HCT116 (cell line): ENCODE results near the gene NR2C2. TPM values are rescaled to one million over a fixed set of nuclear protein-coding genes. Genes with fewer than 3 reads are reported as not detected.

Source experiments
- ATAC-seq: fragments of 200-7000 bp; cut with Tn5 transposase; 2 replicates; pipeline ENCODE4 v1.9.1; 2020; ENCODE audit warnings: mild to moderate bottlenecking, moderate library complexity
- BruUV-seq: library from RNA; stranded (reverse); fragments of 400-500 nt; replicated peaks from 2 replicates; lab custom pipeline; 2021; lab: Mats Ljungman, UMichigan
- CTCF ChIA-PET: fragments of 300-600 bp; sonication (Branson Sonifier 250); formaldehyde crosslinking; loops from one replicate; lab custom pipeline; 2021; ENCODE audit warnings: antibody characterized with exemption; lab: Charles Lee
- POLR2A ChIA-PET: fragments of 300-600, 350-600 bp; sonication (Branson Sonifier 250); formaldehyde crosslinking; loops from one replicate; lab custom pipeline; 2021; ENCODE audit warnings: antibody characterized with exemption; lab: Charles Lee
- RAD21 ChIA-PET, 2 experiments: fragments of 300-600 bp; sonication (Branson Sonifier 250); formaldehyde crosslinking; loops; one replicate each; lab custom pipeline; 2023; ENCODE audit warnings: low total read pairs in 2 of 2; ENCODE audit not compliant: uncharacterized antibody in 2 of 2, unreplicated experiment in 2 of 2, low non-redundant PET in 1 of 2; lab: Charles Lee
- DNase-seq: peaks from one replicate; pipeline ENCODE4 v3.0.0-alpha.2; 2010; ENCODE audit warnings: low read depth, low spot score
- H2AFZ ChIP-seq: fragments of 200-600 bp; shearing (Covaris generic), sonication (generic); 2 replicates; pipeline ENCODE4 v1.6.1; 2017; ENCODE audit warnings: low read depth, mixed run types, mixed read lengths, antibody characterized with exemption, low read length; ENCODE audit not compliant: poor library complexity, severe bottlenecking
- H3K27ac ChIP-seq: 2 replicates; pipeline ENCODE4 v1.5.1; 2012; ENCODE audit warnings: low read depth, low read length
- H3K27me3 ChIP-seq: fragments of 200-600 bp; sonication (generic); 2 replicates; pipeline ENCODE4 v1.6.1; 2016; ENCODE audit warnings: mixed run types, low read length, mixed read lengths; ENCODE audit not compliant: insufficient read depth
- H3K36me3 ChIP-seq, 2 experiments: fragments of 200-500 bp in 1 of 2; fragments of 200-600 bp in 1 of 2; sonication (Bioruptor generic) in 1 of 2; sonication (generic) in 1 of 2; 2 replicates each; pipeline versions ENCODE4 v1.5.1 to v1.6.1; 2014 to 2016; ENCODE audit warnings: low read length in 2 of 2, inconsistent platforms in 1 of 2, mixed read lengths in 1 of 2, mixed run types in 1 of 2; ENCODE audit not compliant: insufficient read depth in 2 of 2, control insufficient read depth in 1 of 2
- H3K4me1 ChIP-seq, 2 experiments: fragments of 200-600 bp in 1 of 2; sonication (generic) in 1 of 2; 2 replicates each; pipeline versions ENCODE4 v1.5.1 to v1.6.1; 2012 to 2017; ENCODE audit warnings: low read length in 2 of 2, inconsistent platforms in 1 of 2, mild to moderate bottlenecking in 1 of 2, mixed read lengths in 1 of 2, mixed run types in 1 of 2, moderate library complexity in 1 of 2; ENCODE audit not compliant: insufficient read depth in 2 of 2, control insufficient read depth in 1 of 2
- H3K4me2 ChIP-seq: fragments of 200-600 bp; sonication (generic); 2 replicates; pipeline ENCODE4 v1.6.1; 2017; ENCODE audit warnings: mixed run types, low read length, mixed read lengths
- H3K4me3 ChIP-seq, 2 experiments: fragments of 200-600 bp in 1 of 2; sonication (generic) in 1 of 2; replicated peaks in 1 of 2; 2 replicates each; pipeline ENCODE4 v1.5.1; 2011 to 2016; ENCODE audit warnings: low read length in 2 of 2, control low read depth in 1 of 2, low read depth in 1 of 2, mild to moderate bottlenecking in 1 of 2, mixed read lengths in 1 of 2, mixed run types in 1 of 2
- H3K79me2 ChIP-seq: fragments of 200-600 bp; sonication (generic); 2 replicates; pipeline ENCODE4 v1.6.1; 2017; ENCODE audit warnings: mild to moderate bottlenecking, mixed run types, low read length, moderate library complexity, mixed read lengths; ENCODE audit not compliant: insufficient read depth
- H3K9ac ChIP-seq: fragments of 200-600 bp; sonication (generic); 2 replicates; pipeline ENCODE4 v1.6.1; 2016; ENCODE audit warnings: low read length, mixed read lengths
- H3K9me2 ChIP-seq: fragments of 200-600 bp; sonication (generic), shearing (Covaris generic); 2 replicates; pipeline ENCODE4 v1.6.1; 2017; ENCODE audit warnings: mixed run types, mild to moderate bottlenecking, moderate library complexity; ENCODE audit not compliant: insufficient read depth
- H3K9me3 ChIP-seq, 2 experiments: fragments of 200-500 bp in 1 of 2; fragments of 200-600 bp in 1 of 2; sonication (Bioruptor generic) in 1 of 2; sonication (generic) in 1 of 2; 2 replicates each; pipeline ENCODE4 v1.6.1; 2014 to 2017; ENCODE audit warnings: low read length in 2 of 2, mixed read lengths in 2 of 2, inconsistent platforms in 1 of 2, low read depth in 1 of 2, mild to moderate bottlenecking in 1 of 2, mixed run types in 1 of 2, moderate library complexity in 1 of 2; ENCODE audit not compliant: control insufficient read depth in 1 of 2, insufficient read depth in 1 of 2
- H4K20me1 ChIP-seq: fragments of 200-600 bp; sonication (generic), shearing (Covaris generic); 2 replicates; pipeline ENCODE4 v1.6.1; 2017; ENCODE audit warnings: mixed run types, mild to moderate bottlenecking, moderate library complexity; ENCODE audit not compliant: insufficient read depth
- CBX3 ChIP-seq: IDR thresholded peaks from 2 replicates; pipeline ENCODE4 v1.6.1; 2012; ENCODE audit warnings: low read depth
- EZH2 ChIP-seq: fragments of 200-600 bp; sonication (generic); IDR thresholded peaks from 2 replicates; pipeline ENCODE4 v1.6.1; 2017; ENCODE audit warnings: antibody characterized with exemption, mixed run types
- JUND ChIP-seq: IDR thresholded peaks from 2 replicates; pipeline ENCODE4 v1.6.1; 2012
- MAX ChIP-seq: IDR thresholded peaks from 2 replicates; pipeline ENCODE4 v1.6.1; 2012
- RAD21 ChIP-seq: IDR thresholded peaks from 2 replicates; pipeline ENCODE4 v1.6.1; 2012; ENCODE audit warnings: low read depth, mild to moderate bottlenecking
- REST ChIP-seq: IDR thresholded peaks from 2 replicates; pipeline ENCODE4 v1.6.1; 2012; ENCODE audit warnings: low read depth
- SP1 ChIP-seq: IDR thresholded peaks from 2 replicates; pipeline ENCODE4 v1.6.1; 2012; ENCODE audit warnings: low read depth
- TCF7L2 ChIP-seq: IDR thresholded peaks from 2 replicates; pipeline ENCODE4 v1.7.0; 2011; ENCODE audit warnings: borderline replicate concordance, inconsistent platforms; ENCODE audit not compliant: insufficient read depth, insufficient read length; ENCODE audit errors: extremely low read depth
- intact Hi-C: fragments of 100-400 bp; cut with micrococcal nuclease; formaldehyde crosslinking; loops from 2 replicates; pipeline ENCODE4 v1.10.0; 2022
- total RNA-seq: library from RNA; stranded (reverse); gene quantifications from one replicate; pipeline ENCODE4 v1.2.1, GENCODE V29; 2021; ENCODE audit not compliant: unreplicated experiment
- TF ChIP-seq, protein P1 (sequence below), 3 experiments: fragments of 200-600 bp in 1 of 3; sonication (generic) in 1 of 3; IDR thresholded peaks in 2 of 3; conservative IDR thresholded peaks in 1 of 3; 2 replicates each; pipeline ENCODE4 v1.5.1; 2012 to 2017; ENCODE audit warnings: low read depth in 2 of 3, low read length in 2 of 3, antibody characterized with exemption in 1 of 3, borderline replicate concordance in 1 of 3, control low read depth in 1 of 3, mild to moderate bottlenecking in 1 of 3, mixed read lengths in 1 of 3, mixed run types in 1 of 3, moderate library complexity in 1 of 3; ENCODE audit not compliant: insufficient read depth in 1 of 3
- TF ChIP-seq, protein P2 (sequence below): IDR thresholded peaks from 2 replicates; pipeline ENCODE4 v1.6.1; 2012

NR2C2 gene
- total RNA-seq, 1 experiment from 2014 or later, result 45.0 TPM

DNA sequence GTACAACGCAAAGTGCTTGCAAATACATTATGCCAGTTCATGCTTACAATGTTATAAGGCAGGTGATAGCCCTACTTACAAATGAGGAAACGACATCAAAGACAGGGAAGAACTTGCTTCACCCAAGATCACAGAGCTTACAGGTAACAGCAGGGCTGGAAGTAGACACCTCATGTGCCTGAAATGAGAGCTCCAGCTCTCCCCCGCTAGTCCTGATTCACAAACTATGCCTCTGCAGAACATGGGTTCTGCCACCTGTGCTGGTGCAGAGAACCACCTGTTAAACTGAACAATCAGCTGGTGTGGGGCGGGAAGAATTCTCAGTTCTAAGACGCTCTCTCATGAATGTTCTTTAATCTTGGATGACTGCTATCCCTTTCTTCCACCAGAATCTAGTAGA is 144.2 kb downstream of the NR2C2 start:
- RAD21 ChIA-PET, result no interaction called here
- CTCF ChIA-PET, result no interaction called here
- Histone ChIP-seq H4K20me1 (no peaks in the 10 kb centered on the region), H3K4me2 (no peak overlapping the region), H3K79me2 (peaks cover 8% of the 10 kb centered on the region; the same call in 1 of the 2 replicates), H3K4me3 (no peak overlapping the region), H3K27me3 (no peaks in the 10 kb centered on the region)
- POLR2A ChIA-PET, result no interaction called here
- DNase-seq (no peak), ATAC-seq (no peak)
- intact Hi-C loops, result no loop called here
- TF ChIP-seq, protein P1, sequence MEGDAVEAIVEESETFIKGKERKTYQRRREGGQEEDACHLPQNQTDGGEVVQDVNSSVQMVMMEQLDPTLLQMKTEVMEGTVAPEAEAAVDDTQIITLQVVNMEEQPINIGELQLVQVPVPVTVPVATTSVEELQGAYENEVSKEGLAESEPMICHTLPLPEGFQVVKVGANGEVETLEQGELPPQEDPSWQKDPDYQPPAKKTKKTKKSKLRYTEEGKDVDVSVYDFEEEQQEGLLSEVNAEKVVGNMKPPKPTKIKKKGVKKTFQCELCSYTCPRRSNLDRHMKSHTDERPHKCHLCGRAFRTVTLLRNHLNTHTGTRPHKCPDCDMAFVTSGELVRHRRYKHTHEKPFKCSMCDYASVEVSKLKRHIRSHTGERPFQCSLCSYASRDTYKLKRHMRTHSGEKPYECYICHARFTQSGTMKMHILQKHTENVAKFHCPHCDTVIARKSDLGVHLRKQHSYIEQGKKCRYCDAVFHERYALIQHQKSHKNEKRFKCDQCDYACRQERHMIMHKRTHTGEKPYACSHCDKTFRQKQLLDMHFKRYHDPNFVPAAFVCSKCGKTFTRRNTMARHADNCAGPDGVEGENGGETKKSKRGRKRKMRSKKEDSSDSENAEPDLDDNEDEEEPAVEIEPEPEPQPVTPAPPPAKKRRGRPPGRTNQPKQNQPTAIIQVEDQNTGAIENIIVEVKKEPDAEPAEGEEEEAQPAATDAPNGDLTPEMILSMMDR (IDR thresholded peaks at IDR 0.05 in 2 of 3, conservative IDR thresholded peaks at IDR 0.05 in 1 of 3; ENCODE audit: borderline replicate concordance in 1 of 3, insufficient read depth in 1 of 3, low read depth in 2 of 3, low read length in 2 of 3), result no peak
- TF ChIP-seq RAD21, result no peak
- no peak for TF ChIP-seq CBX3
- no peak for TF ChIP-seq MAX
- no peak for TF ChIP-seq SP1
- TF ChIP-seq, protein P2, sequence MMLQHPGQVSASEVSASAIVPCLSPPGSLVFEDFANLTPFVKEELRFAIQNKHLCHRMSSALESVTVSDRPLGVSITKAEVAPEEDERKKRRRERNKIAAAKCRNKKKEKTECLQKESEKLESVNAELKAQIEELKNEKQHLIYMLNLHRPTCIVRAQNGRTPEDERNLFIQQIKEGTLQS, result no peak
- no peak for TF ChIP-seq REST
- TF ChIP-seq EZH2, result no peak
- TF ChIP-seq JUND, result no peak
- TF ChIP-seq TCF7L2, result no peak
- TF ChIP-seq, all 23 proteins: peak for 0
- no peak overlapping the region for H3K27ac ChIP-seq
- no peaks in the 10 kb centered on the region for H3K4me1 ChIP-seq
- peaks cover 5 to 39% of the 10 kb centered on the region in 2 experiments; a peak in 3 of 4 replicates for H3K36me3 ChIP-seq
- no TSS peak for BruUV-seq
- no peak overlapping the region for H2AFZ ChIP-seq
- no peaks in the 10 kb centered on the region for H3K9me2 ChIP-seq
- H3K9me3 ChIP-seq, result no peaks in the 10 kb centered on the region
- H3K9ac ChIP-seq, result no peak overlapping the region
